Measurements from ENCODE around the gene ACBD6.

ACBD6 gene

GRCh38 chr1:180360333-180361075 lies 141.9 kb downstream of the ACBD6 start:
- H3K27me3 Mint-ChIP-seq, result no peaks in the 10 kb centered on the region
- H3K4me3 Mint-ChIP-seq, result no peak overlapping the region
- no peak for ATAC-seq
- H3K36me3 Mint-ChIP-seq, result peaks cover 11% of the 10 kb centered on the region
- H3K27ac Mint-ChIP-seq, result no peak overlapping the region
- H3K9me3 Mint-ChIP-seq, result no peaks in the 10 kb centered on the region
- no peaks in the 10 kb centered on the region for H3K4me1 Mint-ChIP-seq

- Mint-ChIP-seq H3K27me3 (no peaks in the 10 kb centered on the region), H3K9me3 (no peaks in the 10 kb centered on the region)
Observed at GRCh38 chr1:180358649-180359048, 143.7 kb downstream of the ACBD6 start.

GRCh38 chr1:180353945-180354344 lies 148.4 kb downstream of the ACBD6 start:
- Mint-ChIP-seq H3K36me3 (peaks cover 13% of the 10 kb centered on the region), H3K27ac (no peak overlapping the region), H3K9me3 (peaks cover 3% of the 10 kb centered on the region), H3K4me3 (no peak overlapping the region), H3K27me3 (no peaks in the 10 kb centered on the region), H3K4me1 (no peaks in the 10 kb centered on the region)
- no peak for ATAC-seq

More at GRCh38 chr1:180358649-180359048, 143.7 kb downstream of the ACBD6 start:
- Mint-ChIP-seq H3K36me3 (peaks cover 5% of the 10 kb centered on the region), H3K4me3 (no peak overlapping the region), H3K27ac (no peak overlapping the region), H3K4me1 (no peaks in the 10 kb centered on the region)
- ATAC-seq, result no peak

GRCh38 chr1:180352588-180352987 lies 149.8 kb downstream of the ACBD6 start:
- no peaks in the 10 kb centered on the region for H3K4me1 Mint-ChIP-seq
- H3K36me3 Mint-ChIP-seq, result peaks cover 13% of the 10 kb centered on the region
- no peak overlapping the region for H3K27ac Mint-ChIP-seq
- ATAC-seq, result no peak
- H3K27me3 Mint-ChIP-seq, result no peaks in the 10 kb centered on the region
- peaks cover 7% of the 10 kb centered on the region for H3K9me3 Mint-ChIP-seq
- no peak overlapping the region for H3K4me3 Mint-ChIP-seq

GRCh38 chr1:180352021-180352420 lies 150.4 kb downstream of the ACBD6 start:
- Mint-ChIP-seq H3K4me1 (peaks cover 2% of the 10 kb centered on the region), H3K27me3 (no peaks in the 10 kb centered on the region), H3K27ac (no peak overlapping the region), H3K9me3 (peaks cover 7% of the 10 kb centered on the region), H3K36me3 (peaks cover 16% of the 10 kb centered on the region), H3K4me3 (no peak overlapping the region)
- ATAC-seq, result no peak

- ATAC-seq, result no peak
- Mint-ChIP-seq H3K27me3 (no peaks in the 10 kb centered on the region), H3K36me3 (peaks cover 29% of the 10 kb centered on the region), H3K4me1 (peaks cover 30% of the 10 kb centered on the region), H3K27ac (no peak overlapping the region), H3K4me3 (no peak overlapping the region), H3K9me3 (peaks cover 6% of the 10 kb centered on the region)
Observed at GRCh38 chr1:180345148-180345547, 157.2 kb downstream of the ACBD6 start.

GRCh38 chr1:180343921-180344769 lies 158.2 kb downstream of the ACBD6 start:
- ATAC-seq, result no peak
- H3K4me3 Mint-ChIP-seq, result no peak overlapping the region
- H3K9me3 Mint-ChIP-seq, result peaks cover 11% of the 10 kb centered on the region
- H3K27ac Mint-ChIP-seq, result no peak overlapping the region
- peaks cover 31% of the 10 kb centered on the region for H3K4me1 Mint-ChIP-seq
- H3K36me3 Mint-ChIP-seq, result peaks cover 37% of the 10 kb centered on the region
- no peaks in the 10 kb centered on the region for H3K27me3 Mint-ChIP-seq

- peaks cover 12% of the 10 kb centered on the region for H3K9me3 Mint-ChIP-seq
- H3K27ac Mint-ChIP-seq, result no peak overlapping the region
- H3K27me3 Mint-ChIP-seq, result no peaks in the 10 kb centered on the region
- no peak for ATAC-seq
- H3K36me3 Mint-ChIP-seq, result peaks cover 49% of the 10 kb centered on the region
- H3K4me3 Mint-ChIP-seq, result no peak overlapping the region
- H3K4me1 Mint-ChIP-seq, result no peaks in the 10 kb centered on the region
Observed at GRCh38 chr1:180327089-180327488, 175.3 kb downstream of the ACBD6 start.

GRCh38 chr1:180312926-180313325 lies 189.5 kb downstream of the ACBD6 start:
- Mint-ChIP-seq H3K36me3 (peaks cover 30% of the 10 kb centered on the region), H3K27ac (no peak overlapping the region), H3K4me1 (no peaks in the 10 kb centered on the region), H3K27me3 (no peaks in the 10 kb centered on the region), H3K4me3 (no peak overlapping the region), H3K9me3 (peaks cover 2% of the 10 kb centered on the region)
- ATAC-seq, result no peak

- no peak overlapping the region for H3K4me3 Mint-ChIP-seq
- H3K9me3 Mint-ChIP-seq, result peaks cover 9% of the 10 kb centered on the region
- no peaks in the 10 kb centered on the region for H3K4me1 Mint-ChIP-seq
- H3K36me3 Mint-ChIP-seq, result peaks cover 44% of the 10 kb centered on the region
- no peak overlapping the region for H3K27ac Mint-ChIP-seq
- no peak for ATAC-seq
- no peaks in the 10 kb centered on the region for H3K27me3 Mint-ChIP-seq
Observed at GRCh38 chr1:180311011-180311730, 191.2 kb downstream of the ACBD6 start.

GRCh38 chr1:180310095-180310494 lies 192.3 kb downstream of the ACBD6 start:
- no peak for ATAC-seq
- no peak overlapping the region for H3K4me3 Mint-ChIP-seq
- peaks cover 50% of the 10 kb centered on the region for H3K36me3 Mint-ChIP-seq
- H3K27ac Mint-ChIP-seq, result no peak overlapping the region
- H3K4me1 Mint-ChIP-seq, result no peaks in the 10 kb centered on the region
- H3K27me3 Mint-ChIP-seq, result no peaks in the 10 kb centered on the region
- peaks cover 9% of the 10 kb centered on the region for H3K9me3 Mint-ChIP-seq

- no peak overlapping the region for H3K4me3 Mint-ChIP-seq
- no peaks in the 10 kb centered on the region for H3K4me1 Mint-ChIP-seq
- H3K36me3 Mint-ChIP-seq, result peaks cover 52% of the 10 kb centered on the region
- H3K9me3 Mint-ChIP-seq, result peaks cover 9% of the 10 kb centered on the region
- no peak overlapping the region for H3K27ac Mint-ChIP-seq
- no peak for ATAC-seq
- H3K27me3 Mint-ChIP-seq, result no peaks in the 10 kb centered on the region
Observed at GRCh38 chr1:180309338-180309737, 193.0 kb downstream of the ACBD6 start.

GRCh38 chr1:180301135-180301742 lies 201.1 kb downstream of the ACBD6 start:
- Mint-ChIP-seq H3K27ac (no peak overlapping the region), H3K4me3 (no peak overlapping the region), H3K27me3 (no peaks in the 10 kb centered on the region), H3K4me1 (no peaks in the 10 kb centered on the region), H3K9me3 (peaks cover under 1% of the 10 kb centered on the region), H3K36me3 (peaks cover 24% of the 10 kb centered on the region)
- no peak for ATAC-seq

GRCh38 chr1:180299479-180300221 lies 202.7 kb downstream of the ACBD6 start:
- H3K36me3 Mint-ChIP-seq, result peaks cover 28% of the 10 kb centered on the region
- no peaks in the 10 kb centered on the region for H3K4me1 Mint-ChIP-seq
- no peak overlapping the region for H3K27ac Mint-ChIP-seq
- ATAC-seq, result no peak
- H3K27me3 Mint-ChIP-seq, result no peaks in the 10 kb centered on the region
- H3K4me3 Mint-ChIP-seq, result no peak overlapping the region
- no peaks in the 10 kb centered on the region for H3K9me3 Mint-ChIP-seq
